ENCODE measurements around the gene CDC42BPA. TPM values are rescaled to one million over a fixed set of nuclear protein-coding genes. Genes with fewer than 3 reads are reported as not detected.
A peak's percentile ranks its signal among the peaks of the same experiment; 100 is the strongest.

CDC42BPA gene
- total and polyA plus RNA-seq, 2 of the 8 experiments (the other 6 are each of a cell fraction or from before 2014, with no cell fraction given), result 7.1 to 28.5 TPM

- no peak for DNase-seq (ENCODE audit: low read depth in 1 of 2, low spot score in 2 of 2)
- Histone ChIP-seq H2BK5ac (ENCODE audit: low read depth, low read length) (peak overlapping the region; percentile 35; the same call in 1 of the 2 replicates), H3K27me3 (replicated peaks in 1 of 4; ENCODE audit: control insufficient read depth in 3 of 4, extremely low read depth in 1 of 4, insufficient read depth in 3 of 4, low read length in 3 of 4) (no peaks in the 10 kb centered on the region), H4K91ac (replicated peaks; ENCODE audit: insufficient read length, low read length) (no peak overlapping the region), H3K56ac (replicated peaks; ENCODE audit: insufficient read length, low read depth, low read length) (no peak overlapping the region), H3K79me2 (ENCODE audit: control insufficient read depth in 1 of 2, insufficient read depth in 2 of 2, low read length in 2 of 2) (no peaks in the 10 kb centered on the region), H3K18ac (ENCODE audit: extremely low read depth, low read length) (no peak overlapping the region), H2AFZ (ENCODE audit: low read length) (no peak overlapping the region), H3K27ac (ENCODE audit: low read depth, low read length) (no peak overlapping the region; the same call in 1 of the 2 replicates), H3K79me1 (ENCODE audit: low read depth, low read length) (no peaks in the 10 kb centered on the region), H3K4me2 (ENCODE audit: insufficient read depth in 1 of 2, low read depth in 2 of 2, low read length in 2 of 2) (no peak overlapping the region), H3K23me2 (ENCODE audit: low read depth, low read length) (peaks cover 11% of the 10 kb centered on the region; the same call in 1 of the 2 replicates), H2BK12ac (ENCODE audit: low read depth, low read length) (no peak overlapping the region), H3K9ac (replicated peaks in 1 of 4; ENCODE audit: extremely low read depth in 1 of 4, low read depth in 3 of 4, low read length in 3 of 4) (no peak overlapping the region), H4K5ac (ENCODE audit: insufficient read length, low read depth, low read length) (no peak overlapping the region), H2BK120ac (replicated peaks; ENCODE audit: low read depth, low read length) (no peak overlapping the region), H4K8ac (ENCODE audit: extremely low read depth, insufficient read depth, low read length) (peak overlapping the region; percentile 51; the same call in 1 of the 2 replicates), H3K9me3 (ENCODE audit: insufficient read depth in 2 of 2, low read depth in 1 of 2, low read length in 1 of 2) (no peaks in the 10 kb centered on the region), H3K14ac (ENCODE audit: insufficient read length) (no peak overlapping the region), H3K23ac (ENCODE audit: insufficient read length) (no peak overlapping the region), H2BK15ac (ENCODE audit: low read length) (no peak overlapping the region), H2BK20ac (ENCODE audit: low read length) (no peak overlapping the region), H3K36me3 (ENCODE audit: control insufficient read depth in 2 of 4, insufficient read depth in 4 of 4, low read length in 3 of 4) (peaks cover 0 to 6% (median 0%) of the 10 kb centered on the region in 4 experiments; a peak in 2 of 8 replicates), H2AK5ac (ENCODE audit: low read depth, low read length) (no peak overlapping the region), H3K4me1 (replicated peaks in 1 of 4; ENCODE audit: control insufficient read depth in 3 of 4, insufficient read depth in 4 of 4, low read length in 3 of 4) (peaks cover 0 to 4% (median 0%) of the 10 kb centered on the region in 4 experiments; a peak in 2 of 7 replicates), H4K20me1 (replicated peaks in 1 of 2; ENCODE audit: control insufficient read depth in 1 of 2, insufficient read depth in 2 of 2, low read length in 2 of 2) (peaks cover 2 to 4% of the 10 kb centered on the region in 2 experiments), H3K4me3 (ENCODE audit: extremely low read depth in 1 of 4, insufficient read depth in 2 of 4, low read depth in 3 of 4, low read length in 4 of 4) (no peak overlapping the region), H3K4ac (replicated peaks; ENCODE audit: insufficient read length, low read depth, low read length) (no peak overlapping the region)
- 90% methylated on average over 12 of the region's 12 CpGs; no CpG with 5 or more reads in 1 of the 2 experiments for WGBS, 2 experiments (ENCODE audit: extremely low coverage in 1 of 2, insufficient coverage in 1 of 2, insufficient read length in 1 of 2, insufficient replicate concordance in 2 of 2, low coverage in 1 of 2, low lambda C conversion rate in 2 of 2, missing lambda C conversion rate in 1 of 2)
- no peak for FAIRE-seq
- ChIA-PET CTCF (ENCODE audit: partially characterized antibody) (interaction anchor here (0.8 to 1.7 kb wide), 2 partner anchors 461 to 470 kb away, joined by 3 to 4 read pairs; no protein-coding TSS in a partner anchor), POLR2A (ENCODE audit: partially characterized antibody) (interaction anchor here (1.3 to 1.4 kb wide), 2 partner anchors 15 to 67 kb away, joined by 3 read pairs; no protein-coding TSS in a partner anchor)
- TF ChIP-seq SUZ12 (IDR thresholded peaks at IDR 0.05; ENCODE audit: low read length) (no peak), JUN (IDR thresholded peaks at IDR 0.05; ENCODE audit: low read depth, low read length) (no peak)
Measured at GRCh38 chr1:226979517-226980121, 338.7 kb downstream of the CDC42BPA start.

Measured in H1 (cell line).